SK-N-SH treated with all-trans-retinoic acid at 6 μM for 48 hours (cell line): ENCODE data around the gene GPRC5B.
A peak's percentile ranks its signal among the peaks of the same experiment; 100 is the strongest.

Source experiments
- ATAC-seq: fragments of 200-7000 bp; cut with Tn5 transposase; 3 replicates; pipeline ENCODE4 v1.9.1; 2020; ENCODE audit warnings: mild to moderate bottlenecking, moderate library complexity
- ARNTL ChIP-seq: fragments of 450-650 bp; formaldehyde crosslinking; IDR thresholded peaks from 2 replicates; pipeline ENCODE4 v1.5.0; 2020; ENCODE audit warnings: low read depth, mild to moderate bottlenecking, moderate library complexity, borderline replicate concordance
- BACH2 ChIP-seq: fragments of 250-450 bp; sonication (Bioruptor Pico); IDR thresholded peaks from 2 replicates; pipeline ENCODE4 v1.9.0; 2021; ENCODE audit warnings: mild to moderate bottlenecking, borderline replicate concordance
- CSDC2 ChIP-seq: fragments of 250-450 bp; sonication (Bioruptor Pico); IDR thresholded peaks from 2 replicates; pipeline ENCODE4 v1.5.0; 2020; ENCODE audit warnings: mild to moderate bottlenecking, moderate library complexity
- ESRRG ChIP-seq: fragments of 250-450 bp; sonication (Bioruptor Pico); IDR thresholded peaks from 2 replicates; pipeline ENCODE4 v1.6.1; 2021; ENCODE audit warnings: mild to moderate bottlenecking
- GLIS3 ChIP-seq: fragments of 250-450 bp; sonication (Bioruptor Pico); IDR thresholded peaks from 2 replicates; pipeline ENCODE4 v1.5.0; 2020; ENCODE audit warnings: mild to moderate bottlenecking, moderate library complexity
- OSR1 ChIP-seq: fragments of 250-450 bp; sonication (Bioruptor Pico); IDR thresholded peaks from 2 replicates; pipeline ENCODE4 v1.8.0; 2022; ENCODE audit warnings: moderate library complexity, mild to moderate bottlenecking, inconsistent platforms
- PPARA ChIP-seq: fragments of 250-450 bp; sonication (Bioruptor Pico); IDR thresholded peaks from 2 replicates; pipeline ENCODE4 v1.5.0; 2020; ENCODE audit warnings: mild to moderate bottlenecking, borderline replicate concordance
- RARB ChIP-seq: fragments of 250-450 bp; sonication (Bioruptor Pico); IDR thresholded peaks from 2 replicates; pipeline ENCODE4 v1.8.0; 2021; ENCODE audit warnings: mild to moderate bottlenecking, moderate library complexity
- SNAI2 ChIP-seq: fragments of 250-450 bp; sonication (Bioruptor Pico); IDR thresholded peaks from 2 replicates; pipeline ENCODE4 v1.5.0; 2020; ENCODE audit warnings: mild to moderate bottlenecking, moderate library complexity
- TCF4 ChIP-seq: fragments of 250-450 bp; sonication (Bioruptor Pico); IDR thresholded peaks from 2 replicates; pipeline ENCODE4 v1.8.0; 2021; ENCODE audit warnings: mild to moderate bottlenecking, moderate library complexity, borderline replicate concordance
- ZC3H10 ChIP-seq: fragments of 250-450 bp; sonication (Bioruptor Pico); IDR thresholded peaks from 2 replicates; pipeline ENCODE4 v1.5.1; 2021; ENCODE audit warnings: mild to moderate bottlenecking, moderate library complexity
- ZFP3 ChIP-seq: fragments of 250-450 bp; sonication (Bioruptor Pico); IDR thresholded peaks from 2 replicates; pipeline ENCODE4 v1.5.0; 2020; ENCODE audit warnings: mild to moderate bottlenecking, moderate library complexity
- ZFP30 ChIP-seq: fragments of 450-650 bp; formaldehyde crosslinking; IDR thresholded peaks from 2 replicates; pipeline ENCODE4 v1.5.0; 2022; ENCODE audit warnings: mild to moderate bottlenecking, moderate library complexity
- ZNF565 ChIP-seq: fragments of 450-650 bp; formaldehyde crosslinking; conservative IDR thresholded peaks from 2 replicates; pipeline ENCODE4 v1.5.0; 2020; ENCODE audit warnings: low read depth, mild to moderate bottlenecking, moderate library complexity
- ZNF70 ChIP-seq: fragments of 450-650 bp; formaldehyde crosslinking; IDR thresholded peaks from 2 replicates; pipeline ENCODE4 v1.5.0; 2020; ENCODE audit warnings: mild to moderate bottlenecking, moderate library complexity
- TF ChIP-seq, protein P1 (sequence below): fragments of 250-450 bp; sonication (Bioruptor Pico); IDR thresholded peaks from 2 replicates; pipeline ENCODE4 v1.5.1; 2020; ENCODE audit warnings: low read depth, mild to moderate bottlenecking, moderate library complexity
- TF ChIP-seq, protein P2 (sequence below): fragments of 250-450 bp; sonication (Bioruptor Pico); IDR thresholded peaks from 2 replicates; pipeline ENCODE4 v1.5.1; 2021; ENCODE audit warnings: mild to moderate bottlenecking, moderate library complexity
- TF ChIP-seq, protein P3 (sequence below): fragments of 250-450 bp; sonication (Bioruptor Pico); IDR thresholded peaks from 2 replicates; pipeline ENCODE4 v1.8.0; 2020; ENCODE audit warnings: mild to moderate bottlenecking, moderate library complexity, borderline replicate concordance
- TF ChIP-seq, protein P4 (sequence below): fragments of 250-450 bp; sonication (Bioruptor Pico); IDR thresholded peaks from 2 replicates; pipeline ENCODE4 v1.5.0; 2020; ENCODE audit warnings: mild to moderate bottlenecking, moderate library complexity
- TF ChIP-seq, protein P5 (sequence below): fragments of 250-450 bp; sonication (Bioruptor Pico); IDR thresholded peaks from 2 replicates; pipeline ENCODE4 v1.8.0; 2021; ENCODE audit warnings: low read depth, mild to moderate bottlenecking, moderate library complexity, borderline replicate concordance

GPRC5B gene

DNA sequence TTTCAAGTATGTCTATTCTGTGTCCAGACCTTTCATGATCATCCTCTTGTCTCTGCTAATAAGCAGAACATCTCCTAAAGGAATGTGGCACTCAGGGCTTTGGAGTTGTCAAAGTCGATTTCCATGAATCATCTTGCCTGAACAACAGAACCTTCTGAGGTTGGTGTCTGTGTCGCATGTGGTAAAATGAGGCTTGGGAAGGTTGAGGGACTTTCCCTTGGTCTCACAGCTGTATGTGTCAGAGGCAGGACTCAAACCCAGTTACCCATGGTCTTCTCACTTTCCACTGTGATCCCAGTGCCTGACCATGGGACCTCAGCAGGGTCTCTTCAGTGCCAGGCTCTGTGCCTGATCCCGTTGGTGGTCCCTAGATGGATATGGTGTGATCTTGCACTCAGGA, 4.2 kb upstream of the GPRC5B start:
- TF ChIP-seq ZFP30 (CRISPR knock-in tag) (no peak), ZC3H10 (CRISPR knock-in tag) (no peak), GLIS3 (CRISPR knock-in tag) (no peak)
- ATAC-seq = no peak

DNA sequence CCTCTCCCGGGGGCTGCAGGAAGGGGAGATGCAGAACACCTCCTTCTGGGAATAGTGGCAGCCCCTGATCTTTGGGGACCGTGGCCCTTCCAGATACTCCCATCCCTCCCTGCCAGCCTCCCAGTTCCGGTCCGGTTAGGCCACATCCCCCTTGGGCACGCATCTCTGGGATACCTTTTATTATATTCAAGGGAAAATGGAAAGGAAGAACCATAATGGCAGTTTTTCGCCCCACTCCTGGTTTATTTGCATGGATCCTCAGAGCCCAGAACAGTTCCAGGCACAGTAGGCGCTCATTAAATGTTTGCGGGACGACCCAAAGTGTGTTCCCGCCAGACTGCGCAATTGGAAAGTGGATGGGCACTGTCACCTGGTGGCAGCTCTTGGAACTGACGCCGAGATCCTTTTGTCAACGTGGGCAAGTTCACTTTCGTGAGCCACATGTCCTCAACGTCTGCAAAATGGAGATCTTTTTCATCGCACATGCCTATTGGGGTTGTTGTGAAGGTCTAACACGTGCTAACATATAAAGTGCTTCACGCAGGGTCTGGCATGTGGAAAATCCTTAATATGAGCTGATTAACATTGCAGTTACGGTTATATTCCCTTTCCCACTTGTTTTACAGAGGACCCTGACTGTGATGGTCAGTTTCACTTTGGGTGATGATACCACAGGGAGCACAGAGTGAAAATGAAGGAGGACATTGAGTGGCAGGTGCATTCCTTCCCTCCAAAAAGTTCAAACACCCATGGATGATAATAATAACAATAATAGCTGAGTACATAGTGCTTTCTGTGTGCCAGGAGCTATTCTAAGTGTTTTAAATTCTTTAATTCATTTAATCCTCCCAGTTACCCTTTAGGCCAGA, 1.7 kb upstream of the GPRC5B start:
- ATAC-seq = peak; percentile 78
- TF ChIP-seq ZNF70 (CRISPR knock-in tag) (peak; percentile 92), RARB (CRISPR knock-in tag) (no peak)

DNA sequence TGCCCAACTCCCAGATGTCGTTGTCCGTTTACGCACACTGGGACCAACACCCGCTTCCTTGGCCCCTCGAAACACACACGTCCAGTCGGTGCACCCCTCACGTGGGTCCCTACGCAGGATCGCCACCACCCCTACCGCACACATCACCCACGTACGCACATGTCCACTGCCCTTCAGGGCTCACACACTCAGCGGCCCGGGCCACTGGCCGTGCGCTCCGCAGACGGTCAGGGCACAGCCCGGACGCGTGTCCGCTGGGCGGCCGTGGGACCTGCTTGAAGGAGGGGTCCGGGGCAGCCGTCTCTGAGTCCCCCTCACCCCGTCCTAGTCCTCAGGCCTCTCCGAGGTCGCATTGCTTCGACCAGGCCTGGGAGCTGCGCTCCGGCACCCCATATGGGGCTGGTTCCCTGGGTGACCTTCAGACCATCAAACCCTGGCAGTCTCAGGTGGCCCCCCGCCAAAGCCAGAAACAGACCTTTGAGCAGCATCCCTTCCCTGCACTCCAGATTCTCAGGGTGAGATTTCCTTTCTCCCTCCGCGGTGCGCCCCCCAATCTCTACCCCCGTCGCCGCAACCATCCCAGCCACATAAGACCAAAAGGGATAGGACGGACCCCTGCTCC, 914 bp upstream of the GPRC5B start:
- TF ChIP-seq ZNF565 (no peak), BACH2 (CRISPR knock-in tag) (no peak), ZC3H10 (CRISPR knock-in tag) (no peak), CSDC2 (CRISPR knock-in tag) (no peak)
- TF ChIP-seq, protein P1, sequence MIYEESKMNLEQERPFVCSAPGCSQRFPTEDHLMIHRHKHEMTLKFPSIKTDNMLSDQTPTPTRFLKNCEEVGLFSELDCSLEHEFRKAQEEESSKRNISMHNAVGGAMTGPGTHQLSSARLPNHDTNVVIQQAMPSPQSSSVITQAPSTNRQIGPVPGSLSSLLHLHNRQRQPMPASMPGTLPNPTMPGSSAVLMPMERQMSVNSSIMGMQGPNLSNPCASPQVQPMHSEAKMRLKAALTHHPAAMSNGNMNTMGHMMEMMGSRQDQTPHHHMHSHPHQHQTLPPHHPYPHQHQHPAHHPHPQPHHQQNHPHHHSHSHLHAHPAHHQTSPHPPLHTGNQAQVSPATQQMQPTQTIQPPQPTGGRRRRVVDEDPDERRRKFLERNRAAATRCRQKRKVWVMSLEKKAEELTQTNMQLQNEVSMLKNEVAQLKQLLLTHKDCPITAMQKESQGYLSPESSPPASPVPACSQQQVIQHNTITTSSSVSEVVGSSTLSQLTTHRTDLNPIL (CRISPR knock-in tag) = no peak
- TF ChIP-seq, protein P2, sequence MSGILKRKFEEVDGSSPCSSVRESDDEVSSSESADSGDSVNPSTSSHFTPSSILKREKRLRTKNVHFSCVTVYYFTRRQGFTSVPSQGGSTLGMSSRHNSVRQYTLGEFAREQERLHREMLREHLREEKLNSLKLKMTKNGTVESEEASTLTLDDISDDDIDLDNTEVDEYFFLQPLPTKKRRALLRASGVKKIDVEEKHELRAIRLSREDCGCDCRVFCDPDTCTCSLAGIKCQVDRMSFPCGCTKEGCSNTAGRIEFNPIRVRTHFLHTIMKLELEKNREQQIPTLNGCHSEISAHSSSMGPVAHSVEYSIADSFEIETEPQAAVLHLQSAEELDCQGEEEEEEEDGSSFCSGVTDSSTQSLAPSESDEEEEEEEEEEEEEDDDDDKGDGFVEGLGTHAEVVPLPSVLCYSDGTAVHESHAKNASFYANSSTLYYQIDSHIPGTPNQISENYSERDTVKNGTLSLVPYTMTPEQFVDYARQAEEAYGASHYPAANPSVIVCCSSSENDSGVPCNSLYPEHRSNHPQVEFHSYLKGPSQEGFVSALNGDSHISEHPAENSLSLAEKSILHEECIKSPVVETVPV (CRISPR knock-in tag) = no peak
- TF ChIP-seq, protein P3, sequence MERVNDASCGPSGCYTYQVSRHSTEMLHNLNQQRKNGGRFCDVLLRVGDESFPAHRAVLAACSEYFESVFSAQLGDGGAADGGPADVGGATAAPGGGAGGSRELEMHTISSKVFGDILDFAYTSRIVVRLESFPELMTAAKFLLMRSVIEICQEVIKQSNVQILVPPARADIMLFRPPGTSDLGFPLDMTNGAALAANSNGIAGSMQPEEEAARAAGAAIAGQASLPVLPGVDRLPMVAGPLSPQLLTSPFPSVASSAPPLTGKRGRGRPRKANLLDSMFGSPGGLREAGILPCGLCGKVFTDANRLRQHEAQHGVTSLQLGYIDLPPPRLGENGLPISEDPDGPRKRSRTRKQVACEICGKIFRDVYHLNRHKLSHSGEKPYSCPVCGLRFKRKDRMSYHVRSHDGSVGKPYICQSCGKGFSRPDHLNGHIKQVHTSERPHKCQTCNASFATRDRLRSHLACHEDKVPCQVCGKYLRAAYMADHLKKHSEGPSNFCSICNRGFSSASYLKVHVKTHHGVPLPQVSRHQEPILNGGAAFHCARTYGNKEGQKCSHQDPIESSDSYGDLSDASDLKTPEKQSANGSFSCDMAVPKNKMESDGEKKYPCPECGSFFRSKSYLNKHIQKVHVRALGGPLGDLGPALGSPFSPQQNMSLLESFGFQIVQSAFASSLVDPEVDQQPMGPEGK = no peak
- TF ChIP-seq, protein P4, sequence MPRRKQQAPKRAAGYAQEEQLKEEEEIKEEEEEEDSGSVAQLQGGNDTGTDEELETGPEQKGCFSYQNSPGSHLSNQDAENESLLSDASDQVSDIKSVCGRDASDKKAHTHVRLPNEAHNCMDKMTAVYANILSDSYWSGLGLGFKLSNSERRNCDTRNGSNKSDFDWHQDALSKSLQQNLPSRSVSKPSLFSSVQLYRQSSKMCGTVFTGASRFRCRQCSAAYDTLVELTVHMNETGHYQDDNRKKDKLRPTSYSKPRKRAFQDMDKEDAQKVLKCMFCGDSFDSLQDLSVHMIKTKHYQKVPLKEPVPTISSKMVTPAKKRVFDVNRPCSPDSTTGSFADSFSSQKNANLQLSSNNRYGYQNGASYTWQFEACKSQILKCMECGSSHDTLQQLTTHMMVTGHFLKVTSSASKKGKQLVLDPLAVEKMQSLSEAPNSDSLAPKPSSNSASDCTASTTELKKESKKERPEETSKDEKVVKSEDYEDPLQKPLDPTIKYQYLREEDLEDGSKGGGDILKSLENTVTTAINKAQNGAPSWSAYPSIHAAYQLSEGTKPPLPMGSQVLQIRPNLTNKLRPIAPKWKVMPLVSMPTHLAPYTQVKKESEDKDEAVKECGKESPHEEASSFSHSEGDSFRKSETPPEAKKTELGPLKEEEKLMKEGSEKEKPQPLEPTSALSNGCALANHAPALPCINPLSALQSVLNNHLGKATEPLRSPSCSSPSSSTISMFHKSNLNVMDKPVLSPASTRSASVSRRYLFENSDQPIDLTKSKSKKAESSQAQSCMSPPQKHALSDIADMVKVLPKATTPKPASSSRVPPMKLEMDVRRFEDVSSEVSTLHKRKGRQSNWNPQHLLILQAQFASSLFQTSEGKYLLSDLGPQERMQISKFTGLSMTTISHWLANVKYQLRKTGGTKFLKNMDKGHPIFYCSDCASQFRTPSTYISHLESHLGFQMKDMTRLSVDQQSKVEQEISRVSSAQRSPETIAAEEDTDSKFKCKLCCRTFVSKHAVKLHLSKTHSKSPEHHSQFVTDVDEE (CRISPR knock-in tag) = no peak
- ATAC-seq = peak; percentile 13

DNA sequence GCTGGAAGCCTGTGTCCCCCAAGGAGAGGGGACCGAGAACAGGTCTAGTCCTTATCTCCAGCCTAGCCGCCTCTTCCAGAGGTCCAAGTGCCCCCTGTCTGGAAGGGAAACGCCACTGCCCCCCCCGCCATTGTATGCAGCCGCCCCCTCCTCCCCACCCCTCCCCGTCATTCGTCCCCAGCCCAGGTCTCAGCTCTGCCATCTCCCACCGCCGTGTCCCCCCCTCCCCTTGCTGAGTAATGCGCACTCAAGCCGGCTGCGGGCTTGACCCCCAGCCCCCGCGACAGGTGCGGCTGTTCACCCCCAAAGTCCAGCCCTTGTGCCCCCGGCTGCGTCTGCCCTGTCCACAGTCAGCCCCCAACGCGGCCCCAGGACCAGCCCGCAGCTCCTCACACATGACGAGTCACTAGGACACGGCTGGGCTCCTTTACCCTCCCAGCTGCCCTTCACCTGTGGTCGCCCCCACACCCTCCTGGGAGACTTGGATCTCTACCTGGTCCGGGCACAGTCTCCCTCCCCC, 622 bp downstream of the GPRC5B start:
- ATAC-seq = peak; percentile 37; the same call in 1 of the 3 replicates
- TF ChIP-seq, protein P1 (CRISPR knock-in tag) = no peak
- TF ChIP-seq SNAI2 (CRISPR knock-in tag) (no peak), ZNF565 (no peak), CSDC2 (CRISPR knock-in tag) (no peak), ZFP3 (CRISPR knock-in tag) (no peak), RARB (CRISPR knock-in tag) (no peak), TCF4 (CRISPR knock-in tag) (no peak), ZC3H10 (CRISPR knock-in tag) (no peak), PPARA (CRISPR knock-in tag) (no peak), OSR1 (no peak), ESRRG (CRISPR knock-in tag) (no peak), ARNTL (CRISPR knock-in tag) (no peak)
- TF ChIP-seq, protein P5, sequence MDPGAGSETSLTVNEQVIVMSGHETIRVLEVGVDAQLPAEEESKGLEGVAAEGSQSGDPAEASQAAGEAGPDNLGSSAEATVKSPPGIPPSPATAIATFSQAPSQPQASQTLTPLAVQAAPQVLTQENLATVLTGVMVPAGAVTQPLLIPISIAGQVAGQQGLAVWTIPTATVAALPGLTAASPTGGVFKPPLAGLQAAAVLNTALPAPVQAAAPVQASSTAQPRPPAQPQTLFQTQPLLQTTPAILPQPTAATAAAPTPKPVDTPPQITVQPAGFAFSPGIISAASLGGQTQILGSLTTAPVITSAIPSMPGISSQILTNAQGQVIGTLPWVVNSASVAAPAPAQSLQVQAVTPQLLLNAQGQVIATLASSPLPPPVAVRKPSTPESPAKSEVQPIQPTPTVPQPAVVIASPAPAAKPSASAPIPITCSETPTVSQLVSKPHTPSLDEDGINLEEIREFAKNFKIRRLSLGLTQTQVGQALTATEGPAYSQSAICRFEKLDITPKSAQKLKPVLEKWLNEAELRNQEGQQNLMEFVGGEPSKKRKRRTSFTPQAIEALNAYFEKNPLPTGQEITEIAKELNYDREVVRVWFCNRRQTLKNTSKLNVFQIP (CRISPR knock-in tag) = no peak
- TF ChIP-seq, protein P2 (CRISPR knock-in tag) = no peak
